ENCODE measurements around the gene MYG1. TPM values are rescaled to one million over a fixed set of nuclear protein-coding genes. Genes with fewer than 3 reads are reported as not detected.

The MYG1 gene
- polyA plus RNA-seq, 1 donor (not counting 4 experiments of a cell fraction or from before 2014, with no cell fraction given): 27.2 TPM

GRCh38 chr12:53333845-53334244 is 34.4 kb downstream of the MYG1 start:
- Histone ChIP-seq H3K27ac (ENCODE audit: control insufficient read depth, insufficient read depth, low read length) (no peak overlapping the region), H3K4me1 (ENCODE audit: control insufficient read depth, extremely low read depth, insufficient read depth, low read length) (no peaks in the 10 kb centered on the region), H3K9me3 (ENCODE audit: control insufficient read depth, low read depth, low read length) (no peaks in the 10 kb centered on the region), H3K9ac (ENCODE audit: control insufficient read depth, extremely low read depth, insufficient read depth, low read length) (no peak overlapping the region), H4K20me1 (ENCODE audit: control insufficient read depth, extremely low read depth, insufficient read depth, low read length) (no peaks in the 10 kb centered on the region), H3K79me2 (ENCODE audit: control insufficient read depth, insufficient read depth, low read length) (no peaks in the 10 kb centered on the region), H3K4me3 (ENCODE audit: control insufficient read depth in 2 of 3, extremely low read depth in 1 of 3, insufficient read depth in 2 of 3, low read depth in 1 of 3, low read length in 3 of 3) (no peak overlapping the region), H3K27me3 (ENCODE audit: control insufficient read depth, extremely low read depth, insufficient read depth, low read length) (peaks cover 33% of the 10 kb centered on the region), H2AFZ (ENCODE audit: control insufficient read depth, low read length) (no peak overlapping the region), H3K4me2 (ENCODE audit: control insufficient read depth, extremely low read depth, insufficient read depth, low read depth, low read length) (no peak overlapping the region), H3K36me3 (ENCODE audit: control insufficient read depth in 2 of 2, extremely low read depth in 1 of 2, insufficient read depth in 2 of 2, low read length in 2 of 2) (no peaks in the 10 kb centered on the region), H3K9me1 (ENCODE audit: control insufficient read depth, extremely low read depth, insufficient read depth, low read length) (no peaks in the 10 kb centered on the region)
- no peak for DNase-seq (ENCODE audit: low read depth, low spot score)
- FAIRE-seq: no peak
- TF ChIP-seq CTCF (optimal IDR thresholded peaks at IDR 0.05 in 1 of 3, IDR thresholded peaks at IDR 0.05 in 1 of 3, conservative IDR thresholded peaks at IDR 0.05 in 1 of 3; ENCODE audit: extremely low read depth in 1 of 3, insufficient read depth in 2 of 3, low read length in 3 of 3): no peak
- TF ChIP-seq EZH2 (IDR thresholded peaks at IDR 0.05; ENCODE audit: low read length): no peak
- dilution Hi-C loops (cut with MboI; ENCODE audit: extremely low pct_ligation_motif_present, low sequenced_read_pairs): no loop called here

- dilution Hi-C loops (cut with MboI; ENCODE audit: extremely low pct_ligation_motif_present, low sequenced_read_pairs): no loop called here
Measured at GRCh38 chr12:53334822-53335221, 35.3 kb downstream of the MYG1 start.

More at GRCh38 chr12:53334822-53335221, 35.3 kb downstream of the MYG1 start:
- Histone ChIP-seq H3K79me2 (ENCODE audit: control insufficient read depth, insufficient read depth, low read length) (no peaks in the 10 kb centered on the region), H3K4me2 (ENCODE audit: control insufficient read depth, extremely low read depth, insufficient read depth, low read depth, low read length) (no peak overlapping the region), H3K9ac (ENCODE audit: control insufficient read depth, extremely low read depth, insufficient read depth, low read length) (no peak overlapping the region), H3K4me1 (ENCODE audit: control insufficient read depth, extremely low read depth, insufficient read depth, low read length) (no peaks in the 10 kb centered on the region), H4K20me1 (ENCODE audit: control insufficient read depth, extremely low read depth, insufficient read depth, low read length) (no peaks in the 10 kb centered on the region), H3K27ac (ENCODE audit: control insufficient read depth, insufficient read depth, low read length) (no peak overlapping the region), H3K36me3 (ENCODE audit: control insufficient read depth in 2 of 2, extremely low read depth in 1 of 2, insufficient read depth in 2 of 2, low read length in 2 of 2) (no peaks in the 10 kb centered on the region), H3K9me3 (ENCODE audit: control insufficient read depth, low read depth, low read length) (no peaks in the 10 kb centered on the region), H3K27me3 (ENCODE audit: control insufficient read depth, extremely low read depth, insufficient read depth, low read length) (peaks cover 33% of the 10 kb centered on the region), H3K4me3 (ENCODE audit: control insufficient read depth in 2 of 3, extremely low read depth in 1 of 3, insufficient read depth in 2 of 3, low read depth in 1 of 3, low read length in 3 of 3) (no peak overlapping the region), H3K9me1 (ENCODE audit: control insufficient read depth, extremely low read depth, insufficient read depth, low read length) (no peaks in the 10 kb centered on the region), H2AFZ (ENCODE audit: control insufficient read depth, low read length) (no peak overlapping the region)
- no peak for FAIRE-seq
- TF ChIP-seq EZH2 (IDR thresholded peaks at IDR 0.05; ENCODE audit: low read length) (no peak), CTCF (optimal IDR thresholded peaks at IDR 0.05 in 1 of 3, IDR thresholded peaks at IDR 0.05 in 1 of 3, conservative IDR thresholded peaks at IDR 0.05 in 1 of 3; ENCODE audit: extremely low read depth in 1 of 3, insufficient read depth in 2 of 3, low read length in 3 of 3) (no peak)
- no peak for DNase-seq (ENCODE audit: low read depth, low spot score)

Data from keratinocyte (primary cell).